ENCODE measurements around the gene EPHA3.

The EPHA3 gene

GRCh38 chr3:89164774-89165173, 57.4 kb downstream of the EPHA3 start:
- H3K4me3 ChIP-seq (replicated peaks; ENCODE audit: low read depth, low read length): no peak overlapping the region
- no peaks in the 10 kb centered on the region for H3K36me3 ChIP-seq (ENCODE audit: control insufficient read depth, insufficient read depth, low read length)
- no peak for DNase-seq (ENCODE audit: extremely low read depth, insufficient read length)
- no peaks in the 10 kb centered on the region for H3K27me3 ChIP-seq (replicated peaks; ENCODE audit: control insufficient read depth, insufficient read depth, low read length)
- no peak for TF ChIP-seq CTCF (IDR thresholded peaks at IDR 0.05; ENCODE audit: insufficient read depth, low read length, poor library complexity, severe bottlenecking)

- no peak for DNase-seq (ENCODE audit: extremely low read depth, insufficient read length)
- Histone ChIP-seq H3K36me3 (ENCODE audit: control insufficient read depth, insufficient read depth, low read length) (no peaks in the 10 kb centered on the region), H3K4me3 (replicated peaks; ENCODE audit: low read depth, low read length) (no peak overlapping the region), H3K27me3 (replicated peaks; ENCODE audit: control insufficient read depth, insufficient read depth, low read length) (no peaks in the 10 kb centered on the region)
- no peak for TF ChIP-seq CTCF (IDR thresholded peaks at IDR 0.05; ENCODE audit: insufficient read depth, low read length, poor library complexity, severe bottlenecking)
Measured at GRCh38 chr3:89165636-89166263, 58.3 kb downstream of the EPHA3 start.

- DNase-seq (ENCODE audit: extremely low read depth, insufficient read length): no peak
- no peak for TF ChIP-seq CTCF (IDR thresholded peaks at IDR 0.05; ENCODE audit: insufficient read depth, low read length, poor library complexity, severe bottlenecking)
- H3K4me3 ChIP-seq (replicated peaks; ENCODE audit: low read depth, low read length): no peak overlapping the region
Measured at GRCh38 chr3:89171687-89172545, 64.5 kb downstream of the EPHA3 start.

GRCh38 chr3:89173546-89173945, 66.1 kb downstream of the EPHA3 start:
- Histone ChIP-seq H3K36me3 (ENCODE audit: control insufficient read depth, insufficient read depth, low read length) (no peaks in the 10 kb centered on the region), H3K4me3 (replicated peaks; ENCODE audit: low read depth, low read length) (no peak overlapping the region), H3K27me3 (replicated peaks; ENCODE audit: control insufficient read depth, insufficient read depth, low read length) (no peaks in the 10 kb centered on the region)
- DNase-seq (ENCODE audit: extremely low read depth, insufficient read length): no peak
- TF ChIP-seq CTCF (IDR thresholded peaks at IDR 0.05; ENCODE audit: insufficient read depth, low read length, poor library complexity, severe bottlenecking): no peak

More at GRCh38 chr3:89171687-89172545, 64.5 kb downstream of the EPHA3 start:
- Histone ChIP-seq H3K27me3 (replicated peaks; ENCODE audit: control insufficient read depth, insufficient read depth, low read length) (no peaks in the 10 kb centered on the region), H3K36me3 (ENCODE audit: control insufficient read depth, insufficient read depth, low read length) (no peaks in the 10 kb centered on the region)

- no peak for TF ChIP-seq CTCF (IDR thresholded peaks at IDR 0.05; ENCODE audit: insufficient read depth, low read length, poor library complexity, severe bottlenecking)
- no peak overlapping the region for H3K4me3 ChIP-seq (replicated peaks; ENCODE audit: low read depth, low read length)
- DNase-seq (ENCODE audit: extremely low read depth, insufficient read length): no peak
- no peaks in the 10 kb centered on the region for H3K36me3 ChIP-seq (ENCODE audit: control insufficient read depth, insufficient read depth, low read length)
- H3K27me3 ChIP-seq (replicated peaks; ENCODE audit: control insufficient read depth, insufficient read depth, low read length): no peaks in the 10 kb centered on the region
Measured at GRCh38 chr3:89179355-89180001, 72.1 kb downstream of the EPHA3 start.
